Skeletal muscle cell (primary cell): ENCODE results near the gene HTR1B.
A peak's percentile ranks its signal among the peaks of the same experiment; 100 is the strongest.

Source experiments
- DNase-seq: peaks from one replicate; pipeline ENCODE4 v3.0.0-alpha.2; 2010; ENCODE audit warnings: low read depth
- H3K4me3 ChIP-seq: 2 replicates; pipeline ENCODE4 v1.5.1; 2011; ENCODE audit warnings: low read depth, mild to moderate bottlenecking, control low read depth, low read length, moderate library complexity

Gene HTR1B, protein sequence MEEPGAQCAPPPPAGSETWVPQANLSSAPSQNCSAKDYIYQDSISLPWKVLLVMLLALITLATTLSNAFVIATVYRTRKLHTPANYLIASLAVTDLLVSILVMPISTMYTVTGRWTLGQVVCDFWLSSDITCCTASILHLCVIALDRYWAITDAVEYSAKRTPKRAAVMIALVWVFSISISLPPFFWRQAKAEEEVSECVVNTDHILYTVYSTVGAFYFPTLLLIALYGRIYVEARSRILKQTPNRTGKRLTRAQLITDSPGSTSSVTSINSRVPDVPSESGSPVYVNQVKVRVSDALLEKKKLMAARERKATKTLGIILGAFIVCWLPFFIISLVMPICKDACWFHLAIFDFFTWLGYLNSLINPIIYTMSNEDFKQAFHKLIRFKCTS

DNA sequence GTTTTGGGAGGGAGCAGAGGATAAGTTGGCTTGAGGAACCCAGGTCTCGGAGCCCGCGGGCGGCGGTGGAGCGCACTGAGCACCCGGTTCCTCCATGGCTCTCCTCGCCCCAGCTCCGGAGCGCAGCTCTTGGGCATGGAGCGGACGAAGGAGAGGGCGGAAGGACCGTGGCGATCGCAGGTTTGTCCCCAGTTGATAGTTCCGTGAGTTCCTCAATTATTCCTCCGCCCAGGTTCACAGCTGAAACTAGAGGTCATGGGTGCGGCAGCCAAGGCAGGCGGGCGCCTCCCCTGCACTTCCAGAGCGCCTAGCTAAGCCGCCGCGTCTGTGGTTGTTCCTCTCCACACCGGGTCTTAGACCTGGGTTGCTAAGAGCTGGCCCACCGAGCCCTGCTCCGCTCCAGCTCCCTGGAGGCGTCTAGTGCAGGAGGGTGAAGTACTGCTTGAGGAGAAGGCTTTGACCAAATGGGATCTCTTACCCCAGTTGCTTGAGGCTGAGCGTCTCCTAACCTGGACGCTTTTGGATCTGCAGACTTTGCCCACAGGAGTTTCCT lies at the start of gene HTR1B:
Gene HTR1B, minus strand, starts transcription at position 184 of the 553 bp plus-strand sequence. Its CDS starts 88 bp downstream, at position 96.
- no peak for DNase-seq
- H3K4me3 ChIP-seq: peak within 1 kb of the TSS; percentile 64

DNA sequence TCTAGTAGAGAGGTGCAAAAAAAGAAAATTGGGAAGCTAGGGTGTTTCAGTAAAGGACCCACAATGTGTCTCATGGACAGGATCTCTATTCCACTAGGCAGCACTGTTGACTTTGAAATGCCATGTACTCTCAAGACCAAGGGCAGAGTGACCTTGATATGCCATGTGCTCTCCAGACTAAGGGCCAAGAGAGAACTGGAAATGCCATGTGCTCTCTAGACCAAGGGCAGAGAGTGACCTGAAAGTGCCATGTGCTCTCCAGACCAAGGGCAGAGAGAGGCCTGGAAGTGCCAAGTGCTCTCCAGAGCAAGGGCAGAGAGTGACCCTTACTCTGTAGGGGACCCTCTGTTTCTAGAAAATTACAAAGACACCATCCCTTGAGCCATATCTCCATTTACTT lies 49.3 kb upstream of the HTR1B start:
- no peak overlapping the region for H3K4me3 ChIP-seq
- no peak for DNase-seq

DNA sequence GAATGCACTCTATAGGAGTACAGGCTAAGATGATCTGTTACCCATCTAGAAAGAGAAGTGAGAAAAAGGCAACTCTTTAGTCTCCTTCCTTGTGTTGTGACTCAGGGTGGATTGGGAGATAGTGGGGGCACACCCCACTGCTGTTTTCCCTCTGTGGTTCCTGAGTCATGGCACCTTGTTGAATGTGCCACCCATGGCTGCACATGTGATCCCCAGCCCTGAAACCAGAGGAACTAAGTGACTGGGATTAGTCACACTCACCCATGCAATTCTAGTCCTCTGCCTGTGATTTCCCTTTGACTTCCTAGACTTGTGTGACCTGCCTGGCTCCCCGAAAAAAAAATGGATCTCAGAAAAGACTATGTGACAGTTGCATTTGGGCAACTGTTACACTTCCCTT lies 48.6 kb upstream of the HTR1B start:
- DNase-seq: no peak
- no peak overlapping the region for H3K4me3 ChIP-seq

- DNase-seq: no peak
- no peak overlapping the region for H3K4me3 ChIP-seq
Measured at GRCh38 chr6:77502981-77503380, 39.7 kb upstream of the HTR1B start.

DNA sequence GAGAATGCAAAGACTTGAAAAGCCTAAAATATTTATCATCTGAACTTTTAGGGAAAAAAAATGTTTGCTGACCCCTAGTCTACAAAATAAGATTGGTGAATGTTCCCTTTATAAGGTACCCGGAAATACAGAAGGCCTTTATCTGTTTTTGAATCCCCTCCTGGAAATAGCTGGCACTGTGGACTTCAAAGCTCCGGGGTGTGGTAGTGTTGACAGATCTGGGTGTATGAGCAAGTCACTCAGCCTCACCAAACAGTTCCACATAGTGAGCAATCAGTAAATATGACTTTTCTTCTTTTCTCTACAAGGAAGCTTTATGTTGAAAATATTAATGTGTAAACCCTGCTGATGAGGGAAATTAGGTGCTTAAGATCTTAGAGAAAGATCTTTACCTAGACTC lies 29.2 kb upstream of the HTR1B start:
- DNase-seq: no peak
- no peak overlapping the region for H3K4me3 ChIP-seq

- no peak overlapping the region for H3K4me3 ChIP-seq
- no peak for DNase-seq
Measured at GRCh38 chr6:77487808-77488425, 24.6 kb upstream of the HTR1B start.

- no peak overlapping the region for H3K4me3 ChIP-seq
- no peak for DNase-seq
Measured at GRCh38 chr6:77482981-77483380, 19.7 kb upstream of the HTR1B start.

GRCh38 chr6:77474973-77475372 lies 11.7 kb upstream of the HTR1B start:
- DNase-seq: no peak

DNA sequence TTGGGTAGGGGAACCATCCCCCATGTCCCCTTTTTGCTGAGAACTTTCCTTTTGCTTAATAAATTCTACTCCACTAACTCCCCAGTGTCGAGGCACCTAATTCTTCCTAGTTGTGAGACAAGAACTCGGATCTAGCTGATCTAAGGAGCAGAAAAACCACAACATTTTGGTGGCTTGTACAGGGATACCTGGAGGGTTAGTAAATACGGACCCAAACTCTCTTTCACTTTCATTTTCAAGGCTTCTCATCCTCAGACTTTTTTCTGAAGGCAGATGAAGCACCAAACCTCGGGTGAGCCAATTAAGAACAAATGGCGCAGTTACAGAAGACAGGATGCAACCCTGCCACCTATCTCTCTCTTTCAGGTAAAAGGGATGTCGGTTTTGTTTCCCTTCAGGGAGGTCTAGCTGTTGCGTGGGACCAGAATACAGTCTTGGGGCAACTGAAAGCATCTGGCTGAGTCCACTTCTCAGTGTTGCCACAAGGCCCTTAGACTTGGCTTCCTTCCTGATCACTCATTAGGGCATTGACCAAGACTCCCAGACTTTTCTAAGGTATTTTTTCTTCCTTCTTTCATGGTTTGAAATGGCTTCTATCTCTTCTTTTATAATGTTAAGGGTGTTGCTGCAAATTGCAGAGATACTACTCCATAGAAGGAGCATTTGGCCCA lies 11.1 kb upstream of the HTR1B start:
- H3K4me3 ChIP-seq: no peak overlapping the region
- DNase-seq: no peak

More at GRCh38 chr6:77474973-77475372, 11.7 kb upstream of the HTR1B start:
- H3K4me3 ChIP-seq: no peak overlapping the region

DNA sequence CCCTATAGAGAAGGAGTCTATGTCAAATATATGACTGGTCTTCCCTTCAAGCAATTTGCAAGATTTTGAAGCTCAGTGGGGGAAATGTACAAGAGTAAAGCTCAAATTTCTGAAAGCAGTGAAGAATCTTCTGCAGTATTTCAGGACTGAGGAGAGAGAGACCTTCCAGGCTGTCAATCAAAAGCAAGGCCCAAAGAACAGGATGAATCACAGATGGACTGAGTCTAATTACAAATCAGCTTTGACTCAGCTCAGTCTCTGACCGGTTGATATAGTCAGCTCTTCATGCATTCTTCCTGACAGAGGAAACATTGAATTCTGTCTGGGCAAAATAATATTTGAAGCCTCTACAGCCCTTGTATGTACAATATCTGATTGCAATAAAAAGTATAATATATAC lies 7.7 kb upstream of the HTR1B start:
- no peak for DNase-seq
- H3K4me3 ChIP-seq: no peak overlapping the region

- DNase-seq: no peak
- no peak overlapping the region for H3K4me3 ChIP-seq
Measured at GRCh38 chr6:77468939-77469338, 5.6 kb upstream of the HTR1B start.

DNA sequence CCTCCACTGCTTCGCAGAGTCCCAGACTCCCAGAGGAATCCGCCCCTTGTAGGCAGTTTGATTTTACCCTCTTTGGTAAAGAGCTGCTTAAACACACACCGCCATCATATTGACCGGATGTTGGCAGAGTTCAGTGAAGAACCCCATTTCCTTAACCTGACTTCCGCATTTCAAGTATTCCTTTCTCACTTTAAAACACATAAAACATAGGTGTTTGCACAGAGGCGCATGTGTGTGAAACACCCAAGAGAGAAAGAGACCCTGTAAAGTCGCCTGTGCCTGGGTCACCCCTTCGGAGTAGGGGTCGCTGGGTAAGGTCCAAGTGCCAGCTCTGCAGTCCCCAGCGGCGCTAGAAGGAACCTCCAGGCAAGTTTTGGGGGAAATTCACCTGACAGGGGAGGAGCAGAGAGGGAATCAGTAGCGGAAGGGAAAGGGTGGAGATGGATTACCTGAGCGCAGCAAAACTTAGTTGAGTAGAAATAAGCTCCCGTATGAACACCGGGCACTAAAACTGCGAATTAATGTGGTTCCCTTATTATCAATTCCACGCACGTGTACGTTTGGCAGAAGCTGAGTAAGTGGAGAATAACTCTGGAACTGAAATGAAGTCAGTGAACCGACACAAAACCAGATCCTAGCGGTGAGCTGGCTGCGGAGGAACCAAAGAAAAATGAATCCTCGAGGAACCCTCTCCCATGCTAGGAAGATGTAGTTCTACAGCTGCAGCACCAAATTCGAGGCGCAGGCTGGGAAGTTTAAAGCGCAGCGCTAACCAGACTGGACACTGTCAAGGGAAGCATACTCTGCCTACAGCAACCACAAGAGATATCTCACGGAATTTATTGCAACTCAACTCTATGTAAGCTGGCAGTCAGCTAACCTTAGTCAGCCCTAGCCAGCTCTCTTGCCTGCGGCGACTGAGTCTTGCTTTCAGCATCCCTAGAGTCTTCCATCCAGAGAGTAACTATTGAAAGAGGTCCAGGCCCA lies 3.5 kb upstream of the HTR1B start:
- DNase-seq: no peak

DNA sequence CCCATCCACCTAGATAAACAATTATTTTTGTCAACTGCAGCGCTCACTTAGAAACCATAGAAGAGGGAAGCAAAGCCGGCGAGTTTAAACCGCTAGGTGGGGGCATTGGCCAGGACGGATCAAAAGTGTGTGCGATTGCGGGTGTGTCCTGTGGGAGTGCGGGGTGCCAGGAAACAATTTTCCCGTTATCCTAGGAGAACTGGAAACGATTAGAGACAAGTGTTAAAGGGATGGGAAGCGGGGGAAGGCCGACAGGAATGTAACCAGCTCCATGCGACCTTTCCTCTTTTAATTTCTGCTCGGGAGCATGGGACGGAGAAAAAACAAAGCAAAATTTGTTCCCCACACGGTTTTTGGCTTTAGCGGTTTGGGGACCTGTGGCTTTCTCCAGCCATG lies 2.8 kb upstream of the HTR1B start:
- no peak for DNase-seq
- H3K4me3 ChIP-seq: peak overlapping the region; percentile 63

More for the DNA sequence above, 3.5 kb upstream of the HTR1B start:
- H3K4me3 ChIP-seq: peak overlapping the region; percentile 63

- peak overlapping the region; percentile 64 for H3K4me3 ChIP-seq
- no peak for DNase-seq
Measured at GRCh38 chr6:77464495-77464867, 1.2 kb upstream of the HTR1B start.

DNA sequence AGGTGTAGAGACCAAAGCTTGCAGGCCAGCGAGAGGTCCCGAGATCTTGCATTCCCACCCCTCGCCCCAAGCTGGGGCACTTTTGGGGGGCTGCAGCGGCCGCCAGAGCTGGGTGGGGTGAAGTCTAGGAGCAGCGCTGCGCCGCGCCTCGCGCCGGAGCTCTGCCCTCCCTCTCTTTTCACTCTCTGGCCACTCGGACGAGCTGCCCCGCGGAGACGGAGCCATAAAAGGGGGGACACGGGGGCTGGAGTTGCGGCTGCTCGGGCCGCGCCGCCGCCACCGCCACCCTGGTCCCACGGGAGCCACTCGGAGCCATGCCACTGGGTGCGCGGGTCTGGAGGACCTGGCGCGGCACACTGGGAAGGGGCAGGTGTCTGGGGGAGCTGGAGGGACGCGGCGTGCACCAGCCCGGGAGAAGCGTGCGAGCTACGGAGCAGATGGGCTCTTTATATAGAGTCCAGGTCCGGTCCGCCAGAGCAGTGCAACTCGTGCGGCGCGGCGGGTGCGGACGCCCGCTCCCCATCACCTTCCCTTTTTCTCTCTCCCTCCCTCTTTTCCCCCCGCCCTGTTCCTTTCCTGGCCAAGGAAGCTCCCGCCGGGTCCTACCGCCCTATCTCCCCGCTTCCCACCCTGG lies 687 bp upstream of the HTR1B start:
- H3K4me3 ChIP-seq: peak overlapping the region; percentile 64
- DNase-seq: no peak

DNA sequence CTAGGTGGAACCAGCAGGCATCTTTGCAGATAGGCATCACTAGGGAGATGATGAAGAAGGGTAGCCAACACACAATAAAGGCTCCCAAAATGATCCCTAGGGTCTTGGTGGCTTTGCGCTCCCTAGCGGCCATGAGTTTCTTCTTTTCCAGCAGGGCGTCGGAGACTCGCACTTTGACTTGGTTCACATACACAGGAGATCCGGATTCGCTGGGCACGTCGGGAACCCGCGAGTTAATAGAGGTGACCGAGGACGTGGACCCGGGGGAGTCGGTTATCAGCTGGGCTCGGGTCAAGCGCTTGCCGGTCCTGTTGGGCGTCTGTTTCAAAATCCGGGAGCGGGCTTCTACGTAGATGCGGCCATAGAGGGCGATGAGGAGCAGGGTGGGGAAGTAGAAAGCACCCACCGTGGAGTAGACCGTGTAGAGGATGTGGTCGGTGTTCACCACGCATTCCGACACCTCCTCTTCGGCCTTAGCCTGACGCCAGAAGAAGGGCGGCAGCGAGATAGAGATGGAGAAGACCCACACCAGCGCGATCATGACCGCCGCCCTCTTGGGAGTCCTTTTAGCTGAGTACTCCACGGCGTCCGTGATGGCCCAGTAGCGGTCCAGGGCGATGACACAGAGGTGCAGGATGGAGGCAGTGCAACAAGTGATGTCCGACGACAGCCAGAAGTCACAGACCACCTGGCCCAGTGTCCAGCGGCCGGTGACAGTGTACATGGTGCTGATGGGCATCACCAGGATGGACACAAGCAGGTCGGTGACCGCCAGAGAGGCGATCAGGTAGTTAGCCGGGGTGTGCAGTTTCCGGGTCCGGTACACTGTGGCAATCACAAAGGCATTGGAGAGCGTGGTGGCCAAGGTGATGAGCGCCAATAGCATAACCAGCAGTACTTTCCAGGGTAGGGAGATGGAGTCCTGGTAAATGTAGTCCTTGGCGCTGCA lies 658 bp downstream of the HTR1B start:
- DNase-seq: no peak
- peak overlapping the region; percentile 64 for H3K4me3 ChIP-seq

GRCh38 chr6:77461796-77462195 lies 1.5 kb downstream of the HTR1B start:
- H3K4me3 ChIP-seq: peak overlapping the region; percentile 64
- DNase-seq: no peak

GRCh38 chr6:77458421-77458820 lies 4.9 kb downstream of the HTR1B start:
- no peak overlapping the region for H3K4me3 ChIP-seq
- DNase-seq: no peak
